ENCODE results near the gene KLHL33. TPM values are rescaled to one million over a fixed set of nuclear protein-coding genes. Genes with fewer than 3 reads are reported as not detected.

KLHL33 gene
- polyA plus RNA-seq, 2 of the 4 experiments (the other 2 are of a cell fraction), result not detected

DNA sequence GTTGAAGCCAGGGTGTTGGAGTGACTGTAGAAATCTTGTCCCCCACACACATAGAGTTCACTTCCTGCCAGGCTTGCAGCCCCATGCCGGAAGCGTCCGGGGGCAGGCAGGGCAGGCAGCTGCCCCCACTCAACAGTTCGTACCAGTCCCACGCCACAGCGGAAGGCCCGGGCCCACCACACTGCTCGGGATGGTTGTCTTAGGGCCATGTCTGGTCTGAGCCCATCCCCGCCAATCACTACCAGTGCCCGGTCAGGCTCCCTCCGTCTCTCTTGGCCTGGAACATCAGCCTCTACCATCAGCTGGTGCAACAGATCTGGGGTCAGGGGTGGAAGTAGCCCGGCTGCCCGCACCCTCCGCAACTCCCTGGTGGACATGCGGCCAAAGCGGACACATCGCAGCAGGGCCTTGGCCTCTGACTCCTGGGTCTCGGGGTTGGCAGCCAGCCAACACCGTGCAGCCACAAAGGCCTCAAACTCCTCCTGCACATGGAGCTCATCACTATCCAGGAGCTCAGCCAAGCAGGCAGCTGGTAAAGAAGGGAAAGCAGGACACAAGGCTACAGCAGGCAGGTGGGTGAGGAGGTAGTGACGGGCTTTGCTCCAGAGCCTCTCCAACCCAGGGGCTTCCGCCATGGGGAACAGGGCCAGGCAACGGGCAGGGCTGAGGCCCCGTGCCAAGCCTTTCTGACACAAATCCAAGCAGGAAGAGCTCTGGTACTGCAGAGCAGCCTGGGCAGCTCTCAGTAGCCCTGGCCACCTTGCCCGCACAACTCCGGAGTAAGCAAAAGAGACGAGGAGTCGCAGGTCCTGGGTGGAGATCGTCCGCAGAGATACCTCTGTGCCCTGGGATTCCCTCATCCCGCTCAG, 5.9 kb downstream of the KLHL33 start:
- H3K9me3 ChIP-seq, result no peaks in the 10 kb centered on the region
- no peak for FAIRE-seq
- 78% methylated on average over 23 of the region's 30 CpGs for WGBS (ENCODE audit: missing lambda C conversion rate)
- no peak for ATAC-seq
- no peak overlapping the region for H3K4me2 ChIP-seq
- POLR2A ChIA-PET, result no interaction called here
- TF ChIP-seq NR3C1 (IDR thresholded peaks at IDR 0.05) (no peak), HEYL (CRISPR knock-in tag; IDR thresholded peaks at IDR 0.05) (no peak)
- no peak for DNase-seq (ENCODE audit: low read depth in 1 of 2, low spot score in 1 of 2)
- no peak overlapping the region for H3K4me3 ChIP-seq
- no peaks in the 10 kb centered on the region for H3K4me1 ChIP-seq
- H3K27ac ChIP-seq, result no peak overlapping the region
- CTCF ChIA-PET, result interaction anchor here (1.0 to 3.8 kb wide), 4 partner anchors 9 to 20 kb away, joined by 3 to 31 read pairs (median 3); partner anchors contain the start of gene TEP1

DNA sequence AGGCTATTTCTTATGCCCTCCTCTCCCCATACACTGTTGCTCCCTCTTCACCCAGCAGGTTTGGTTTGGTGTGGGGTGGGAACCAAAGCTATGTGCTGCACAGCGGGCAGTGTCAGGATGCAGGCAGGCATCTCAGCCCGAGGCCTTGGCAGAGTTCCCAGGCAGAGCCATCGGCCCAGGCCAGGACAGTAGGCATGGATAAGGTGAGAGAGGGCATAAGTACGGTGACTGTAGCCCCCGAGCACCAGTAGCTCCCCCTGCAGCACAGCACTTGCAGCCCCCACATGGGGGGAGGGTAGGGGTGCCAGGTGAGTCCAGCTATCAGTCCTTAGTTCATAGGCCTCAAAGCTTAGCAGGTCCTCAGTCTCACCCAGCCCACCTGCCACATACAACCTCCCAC, 7.2 kb downstream of the KLHL33 start:
- CTCF ChIA-PET, result interaction anchor here (0.9 to 3.8 kb wide), 2 partner anchors 14 to 17 kb away, joined by 3 to 31 read pairs; partner anchors contain the start of gene TEP1
- Histone ChIP-seq H3K4me1 (no peaks in the 10 kb centered on the region), H3K9me3 (no peaks in the 10 kb centered on the region), H3K27ac (no peak overlapping the region), H3K4me2 (no peak overlapping the region), H3K4me3 (no peak overlapping the region)
- POLR2A ChIA-PET, result interaction anchor here (1.0 kb wide), 1 partner anchor 33 kb away, joined by 3 read pairs; the partner anchor contains the start of gene PIP4P1
- ATAC-seq, result no peak
- no peak for FAIRE-seq
- no peak for DNase-seq (ENCODE audit: low read depth in 1 of 2, low spot score in 1 of 2)
- WGBS (ENCODE audit: missing lambda C conversion rate), result 59% methylated on average over 5 of the region's 5 CpGs
- TF ChIP-seq ZSCAN20 (CRISPR knock-in tag; IDR thresholded peaks at IDR 0.05), result no peak
- no peak for TF ChIP-seq TP53 (CRISPR knock-in tag; IDR thresholded peaks at IDR 0.05)
- TF ChIP-seq EP300 (IDR thresholded peaks at IDR 0.05), result no peak
- no peak for TF ChIP-seq SREBF2 (IDR thresholded peaks at IDR 0.05)
- TF ChIP-seq POLR2AphosphoS2 (conservative IDR thresholded peaks at IDR 0.05; ENCODE audit: low read length), result no peak
- TF ChIP-seq BHLHE40 (IDR thresholded peaks at IDR 0.05; ENCODE audit: low read depth, low read length), result no peak
- TF ChIP-seq HOXB5 (CRISPR knock-in tag; IDR thresholded peaks at IDR 0.05), result no peak
- TF ChIP-seq JUNB (IDR thresholded peaks at IDR 0.05), result no peak

DNA sequence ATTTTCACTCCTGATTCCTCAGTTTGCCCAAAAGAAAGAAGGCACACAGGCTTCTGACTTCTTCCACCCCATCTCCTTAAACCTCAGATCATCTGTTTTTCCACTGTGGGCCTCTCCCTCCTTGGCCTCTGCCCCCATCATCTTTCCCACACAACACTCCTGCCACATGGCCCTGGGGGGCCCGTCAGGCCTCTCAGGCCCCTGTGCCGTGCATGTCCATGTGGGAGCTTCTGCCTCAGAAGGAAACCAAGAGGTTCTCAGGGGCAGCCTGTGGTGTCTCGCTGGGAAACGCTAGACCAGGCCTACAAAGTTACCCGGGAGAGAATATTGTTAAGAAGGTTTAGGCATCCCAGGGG, 8.0 kb downstream of the KLHL33 start:
- Histone ChIP-seq H3K4me3 (no peak overlapping the region), H3K27ac (no peak overlapping the region), H3K4me1 (no peaks in the 10 kb centered on the region), H3K4me2 (no peak overlapping the region), H3K9me3 (no peaks in the 10 kb centered on the region)
- 94% methylated on average over 5 of the region's 5 CpGs for WGBS (ENCODE audit: missing lambda C conversion rate)
- POLR2A ChIA-PET, result no interaction called here
- ATAC-seq (no peak), DNase-seq (ENCODE audit: low read depth in 1 of 2, low spot score in 1 of 2) (no peak), FAIRE-seq (no peak)
- TF ChIP-seq MYC (IDR thresholded peaks at IDR 0.05; ENCODE audit: borderline replicate concordance, low read length) (no peak), JUNB (IDR thresholded peaks at IDR 0.05) (no peak), ZC3H11A (IDR thresholded peaks at IDR 0.05) (no peak), NR3C1 (IDR thresholded peaks at IDR 0.05) (no peak), RAD21 (conservative IDR thresholded peaks at IDR 0.05 in 1 of 2, IDR thresholded peaks at IDR 0.05 in 1 of 2) (no peak), FOXS1 (CRISPR knock-in tag; IDR thresholded peaks at IDR 0.05) (no peak), MAZ (IDR thresholded peaks at IDR 0.05; ENCODE audit: borderline replicate concordance, low read depth, low read length) (no peak), ZSCAN20 (CRISPR knock-in tag; IDR thresholded peaks at IDR 0.05) (no peak), TFCP2L1 (CRISPR knock-in tag; IDR thresholded peaks at IDR 0.05) (no peak), KDM5A (IDR thresholded peaks at IDR 0.05) (no peak), CBX2 (IDR thresholded peaks at IDR 0.05; ENCODE audit: borderline replicate concordance, low read depth) (no peak), POLR2A (IDR thresholded peaks at IDR 0.05; ENCODE audit: low read length) (no peak), EHF (CRISPR knock-in tag; IDR thresholded peaks at IDR 0.05) (no peak)
- TF ChIP-seq, protein P1, sequence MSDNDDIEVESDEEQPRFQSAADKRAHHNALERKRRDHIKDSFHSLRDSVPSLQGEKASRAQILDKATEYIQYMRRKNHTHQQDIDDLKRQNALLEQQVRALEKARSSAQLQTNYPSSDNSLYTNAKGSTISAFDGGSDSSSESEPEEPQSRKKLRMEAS (IDR thresholded peaks at IDR 0.05), result no peak
- TF ChIP-seq, protein P2, sequence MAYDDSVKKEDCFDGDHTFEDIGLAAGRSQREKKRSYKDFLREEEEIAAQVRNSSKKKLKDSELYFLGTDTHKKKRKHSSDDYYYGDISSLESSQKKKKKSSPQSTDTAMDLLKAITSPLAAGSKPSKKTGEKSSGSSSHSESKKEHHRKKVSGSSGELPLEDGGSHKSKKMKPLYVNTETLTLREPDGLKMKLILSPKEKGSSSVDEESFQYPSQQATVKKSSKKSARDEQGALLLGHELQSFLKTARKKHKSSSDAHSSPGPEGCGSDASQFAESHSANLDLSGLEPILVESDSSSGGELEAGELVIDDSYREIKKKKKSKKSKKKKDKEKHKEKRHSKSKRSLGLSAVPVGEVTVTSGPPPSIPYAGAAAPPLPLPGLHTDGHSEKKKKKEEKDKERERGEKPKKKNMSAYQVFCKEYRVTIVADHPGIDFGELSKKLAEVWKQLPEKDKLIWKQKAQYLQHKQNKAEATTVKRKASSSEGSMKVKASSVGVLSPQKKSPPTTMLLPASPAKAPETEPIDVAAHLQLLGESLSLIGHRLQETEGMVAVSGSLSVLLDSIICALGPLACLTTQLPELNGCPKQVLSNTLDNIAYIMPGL (CRISPR knock-in tag; IDR thresholded peaks at IDR 0.05; ENCODE audit: borderline replicate concordance), result no peak
- TF ChIP-seq, protein P3, sequence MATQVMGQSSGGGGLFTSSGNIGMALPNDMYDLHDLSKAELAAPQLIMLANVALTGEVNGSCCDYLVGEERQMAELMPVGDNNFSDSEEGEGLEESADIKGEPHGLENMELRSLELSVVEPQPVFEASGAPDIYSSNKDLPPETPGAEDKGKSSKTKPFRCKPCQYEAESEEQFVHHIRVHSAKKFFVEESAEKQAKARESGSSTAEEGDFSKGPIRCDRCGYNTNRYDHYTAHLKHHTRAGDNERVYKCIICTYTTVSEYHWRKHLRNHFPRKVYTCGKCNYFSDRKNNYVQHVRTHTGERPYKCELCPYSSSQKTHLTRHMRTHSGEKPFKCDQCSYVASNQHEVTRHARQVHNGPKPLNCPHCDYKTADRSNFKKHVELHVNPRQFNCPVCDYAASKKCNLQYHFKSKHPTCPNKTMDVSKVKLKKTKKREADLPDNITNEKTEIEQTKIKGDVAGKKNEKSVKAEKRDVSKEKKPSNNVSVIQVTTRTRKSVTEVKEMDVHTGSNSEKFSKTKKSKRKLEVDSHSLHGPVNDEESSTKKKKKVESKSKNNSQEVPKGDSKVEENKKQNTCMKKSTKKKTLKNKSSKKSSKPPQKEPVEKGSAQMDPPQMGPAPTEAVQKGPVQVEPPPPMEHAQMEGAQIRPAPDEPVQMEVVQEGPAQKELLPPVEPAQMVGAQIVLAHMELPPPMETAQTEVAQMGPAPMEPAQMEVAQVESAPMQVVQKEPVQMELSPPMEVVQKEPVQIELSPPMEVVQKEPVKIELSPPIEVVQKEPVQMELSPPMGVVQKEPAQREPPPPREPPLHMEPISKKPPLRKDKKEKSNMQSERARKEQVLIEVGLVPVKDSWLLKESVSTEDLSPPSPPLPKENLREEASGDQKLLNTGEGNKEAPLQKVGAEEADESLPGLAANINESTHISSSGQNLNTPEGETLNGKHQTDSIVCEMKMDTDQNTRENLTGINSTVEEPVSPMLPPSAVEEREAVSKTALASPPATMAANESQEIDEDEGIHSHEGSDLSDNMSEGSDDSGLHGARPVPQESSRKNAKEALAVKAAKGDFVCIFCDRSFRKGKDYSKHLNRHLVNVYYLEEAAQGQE (IDR thresholded peaks at IDR 0.05), result no peak
- TF ChIP-seq, protein P4, sequence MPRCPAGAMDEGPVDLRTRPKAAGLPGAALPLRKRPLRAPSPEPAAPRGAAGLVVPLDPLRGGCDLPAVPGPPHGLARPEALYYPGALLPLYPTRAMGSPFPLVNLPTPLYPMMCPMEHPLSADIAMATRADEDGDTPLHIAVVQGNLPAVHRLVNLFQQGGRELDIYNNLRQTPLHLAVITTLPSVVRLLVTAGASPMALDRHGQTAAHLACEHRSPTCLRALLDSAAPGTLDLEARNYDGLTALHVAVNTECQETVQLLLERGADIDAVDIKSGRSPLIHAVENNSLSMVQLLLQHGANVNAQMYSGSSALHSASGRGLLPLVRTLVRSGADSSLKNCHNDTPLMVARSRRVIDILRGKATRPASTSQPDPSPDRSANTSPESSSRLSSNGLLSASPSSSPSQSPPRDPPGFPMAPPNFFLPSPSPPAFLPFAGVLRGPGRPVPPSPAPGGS (IDR thresholded peaks at IDR 0.05), result no peak
- TF ChIP-seq, protein P5, sequence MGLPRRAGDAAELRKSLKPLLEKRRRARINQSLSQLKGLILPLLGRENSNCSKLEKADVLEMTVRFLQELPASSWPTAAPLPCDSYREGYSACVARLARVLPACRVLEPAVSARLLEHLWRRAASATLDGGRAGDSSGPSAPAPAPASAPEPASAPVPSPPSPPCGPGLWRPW (IDR thresholded peaks at IDR 0.05), result no peak
- TF ChIP-seq, protein P6, sequence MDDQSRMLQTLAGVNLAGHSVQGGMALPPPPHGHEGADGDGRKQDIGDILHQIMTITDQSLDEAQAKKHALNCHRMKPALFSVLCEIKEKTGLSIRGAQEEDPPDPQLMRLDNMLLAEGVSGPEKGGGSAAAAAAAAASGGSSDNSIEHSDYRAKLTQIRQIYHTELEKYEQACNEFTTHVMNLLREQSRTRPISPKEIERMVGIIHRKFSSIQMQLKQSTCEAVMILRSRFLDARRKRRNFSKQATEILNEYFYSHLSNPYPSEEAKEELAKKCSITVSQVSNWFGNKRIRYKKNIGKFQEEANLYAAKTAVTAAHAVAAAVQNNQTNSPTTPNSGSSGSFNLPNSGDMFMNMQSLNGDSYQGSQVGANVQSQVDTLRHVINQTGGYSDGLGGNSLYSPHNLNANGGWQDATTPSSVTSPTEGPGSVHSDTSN (IDR thresholded peaks at IDR 0.05), result no peak
- CTCF ChIA-PET, result interaction anchor here (3.8 kb wide), 1 partner anchor 13 kb away, joined by 31 read pairs; the partner anchor contains the start of gene TEP1
